DMS 273 (cell line): ENCODE results near the gene GPATCH8.
"Not testable (repeated sequence)": the region's sequence is repeated elsewhere in the genome, so short reads cannot be mapped to it uniquely, and the experiment has no call there.

ENCODE experiments used
- DNase-seq: peaks from one replicate; lab custom pipeline; 2025; ENCODE audit not compliant: unreplicated experiment; lab: John Stamatoyannopoulos, UW

Gene GPATCH8

GRCh38 chr17:44503147-44504029, at the start of gene GPATCH8:
TSS of gene GPATCH8 (minus strand) at chr17:44503406. CDS start at chr17:44503370, 36 bp downstream.
- DNase-seq = peak; percentile 99

- no peak for DNase-seq
These were observed 49.2 kb upstream of the GPATCH8 start for GRCh38 chr17:44552361-44552760.

GRCh38 chr17:44549686-44550085, 46.5 kb upstream of the GPATCH8 start:
- DNase-seq = no peak

GRCh38 chr17:44548376-44549230, 45.4 kb upstream of the GPATCH8 start:
- no peak for DNase-seq

GRCh38 chr17:44547625-44548267, 44.5 kb upstream of the GPATCH8 start:
- no peak for DNase-seq

GRCh38 chr17:44546671-44547606, 43.7 kb upstream of the GPATCH8 start:
- no peak for DNase-seq

GRCh38 chr17:44543905-44544523, 40.8 kb upstream of the GPATCH8 start:
- no peak for DNase-seq

- no peak for DNase-seq
These were observed 40.2 kb upstream of the GPATCH8 start for GRCh38 chr17:44543213-44543904.

- no peak for DNase-seq
These were observed 38.8 kb upstream of the GPATCH8 start for GRCh38 chr17:44541884-44542581.

GRCh38 chr17:44540246-44541084, 37.3 kb upstream of the GPATCH8 start:
- DNase-seq = no peak

- DNase-seq = no peak
These were observed 36.5 kb upstream of the GPATCH8 start for GRCh38 chr17:44539673-44540072.

- not testable (repeated sequence) for DNase-seq
These were observed 34.7 kb upstream of the GPATCH8 start for GRCh38 chr17:44537922-44538321.

- DNase-seq = no peak
These were observed 33.1 kb upstream of the GPATCH8 start for GRCh38 chr17:44536090-44536953.

GRCh38 chr17:44533533-44534246, 30.5 kb upstream of the GPATCH8 start:
- peak; percentile 95 for DNase-seq

- no peak for DNase-seq
These were observed 27.8 kb upstream of the GPATCH8 start for GRCh38 chr17:44530896-44531418.

- no peak for DNase-seq
These were observed 26.7 kb upstream of the GPATCH8 start for GRCh38 chr17:44529864-44530263.
